ENCODE data around the gene GIPC1.

GIPC1 gene

GRCh38 chr19:14432791-14433553 lies 63.0 kb downstream of the GIPC1 start, which contains the start of gene PKN1:
TSS of gene PKN1 (plus strand) at chr19:14433306. CDS start at chr19:14433522, 216 bp downstream.
- DNase-seq, result no peak

DNA sequence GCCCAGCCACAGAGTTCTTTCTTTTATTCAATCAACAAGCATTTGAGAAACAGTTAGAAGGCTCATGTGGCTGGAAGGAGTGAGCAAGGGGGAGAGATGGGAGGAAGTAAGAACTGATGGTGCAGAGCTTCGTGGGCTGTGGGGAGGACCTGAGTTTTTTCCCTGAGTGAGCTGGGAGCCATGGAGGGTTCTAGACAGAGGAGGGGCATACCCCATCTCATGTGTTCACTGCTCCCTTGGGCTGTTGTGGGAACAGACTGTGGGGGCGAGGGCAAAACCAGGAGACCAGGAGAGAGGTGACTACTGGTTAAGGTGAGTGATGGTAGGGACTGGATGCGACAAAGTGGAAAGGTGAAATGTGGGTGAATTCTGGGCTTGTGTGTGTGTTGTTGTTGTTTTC lies 65.2 kb downstream of the GIPC1 start:
- DNase-seq, result no peak

DNA sequence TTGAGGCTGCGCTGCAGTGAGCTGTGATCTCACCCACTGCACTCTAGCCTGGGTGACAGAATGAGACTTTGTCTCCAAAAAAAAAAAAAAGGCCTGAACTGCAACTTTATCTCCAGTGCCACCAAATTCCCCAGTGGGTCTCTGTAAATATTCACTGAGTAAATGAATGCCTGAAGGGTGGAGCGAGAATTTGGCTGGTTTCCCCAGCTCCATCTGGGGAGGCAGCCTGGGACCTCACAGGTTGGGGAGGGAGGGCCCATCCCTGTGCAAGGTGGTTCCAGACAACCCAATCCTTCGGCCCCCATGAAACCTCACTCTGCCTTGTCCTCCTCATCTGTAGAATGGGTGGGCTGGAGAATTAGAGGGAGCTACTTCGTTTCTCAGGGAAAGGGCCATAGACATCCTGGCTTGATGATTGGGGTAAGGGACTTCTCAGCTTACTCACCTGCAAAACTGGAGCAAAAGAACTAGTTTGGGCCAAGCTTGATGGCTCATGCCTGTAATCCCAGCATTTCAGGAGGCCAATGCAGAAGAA lies 67.0 kb downstream of the GIPC1 start:
- DNase-seq, result no peak
